Left ventricle myocardium superior (tissue), 1 donor: ENCODE results near the gene CEP350. TPM values are rescaled to one million over a fixed set of nuclear protein-coding genes. Genes with fewer than 3 reads are reported as not detected.
"Not testable (repeated sequence)": the region's sequence is repeated elsewhere in the genome, so short reads cannot be mapped to it uniquely, and the experiment has no call there.

Experiments used
- ATAC-seq: fragments of 200-7000 bp; cut with Tn5 transposase; one replicate; pipeline ENCODE4 v1.9.1; 2020; ENCODE audit warnings: mild to moderate bottlenecking, moderate library complexity
- DNase-seq: peaks from one replicate; pipeline ENCODE4 v3.0.0-alpha.2; 2020
- intact Hi-C: fragments of 100-400 bp; cut with micrococcal nuclease; formaldehyde crosslinking; loops from one replicate; pipeline ENCODE4 v1.11.0; 2022
- total RNA-seq: library from RNA; stranded (reverse); fragmentation: NEBNext Ultra II Directional; extraction: Animal tissue kit (Norgen Biotek cat#: 25700); gene quantifications from one replicate; pipeline ENCODE4 v1.2.1, GENCODE V29; 2021
- donor health status: DM: no; HTN: yes; CAD: no; lungs with severe emphysema.

CEP350 gene
- total RNA-seq, 1 donor from 2014 or later, result 31.7 TPM

GRCh38 chr1:179939941-179940340 is 14.7 kb upstream of the CEP350 start:
- DNase-seq (no peak), ATAC-seq (no peak)
- intact Hi-C loops, result no loop called here

GRCh38 chr1:179941454-179941853 is 13.2 kb upstream of the CEP350 start:
- ATAC-seq (no peak), DNase-seq (no peak)
- intact Hi-C loops, result no loop called here

- DNase-seq (no peak), ATAC-seq (no peak)
- intact Hi-C loops, result no loop called here
Measured at GRCh38 chr1:179950651-179951050, 4.0 kb upstream of the CEP350 start.

GRCh38 chr1:179951383-179952144 is 3.0 kb upstream of the CEP350 start:
- DNase-seq, result no peak
- no peak for ATAC-seq
- intact Hi-C loops, result no loop called here

- intact Hi-C loops, result no loop called here
- DNase-seq (no peak), ATAC-seq (no peak)
Measured at GRCh38 chr1:179952186-179952585, 2.4 kb upstream of the CEP350 start.

GRCh38 chr1:179953974-179954492 is 577 bp upstream of the CEP350 start:
- intact Hi-C loops, result no loop called here
- DNase-seq, result no peak
- ATAC-seq, result peak; percentile 31

- intact Hi-C loops, result no loop called here
- ATAC-seq (no peak), DNase-seq (no peak)
Measured at GRCh38 chr1:179955287-179955680, 674 bp downstream of the CEP350 start.

- no peak for DNase-seq
- no peak for ATAC-seq
- intact Hi-C loops, result no loop called here
Measured at GRCh38 chr1:179955731-179956130, 1.1 kb downstream of the CEP350 start.

GRCh38 chr1:179958359-179958758 is 3.7 kb downstream of the CEP350 start:
- no peak for DNase-seq
- intact Hi-C loops, result no loop called here
- no peak for ATAC-seq

GRCh38 chr1:179962168-179962567 is 7.6 kb downstream of the CEP350 start:
- ATAC-seq, intact Hi-C loops, DNase-seq: not testable (repeated sequence)

GRCh38 chr1:179966551-179966950 is 11.9 kb downstream of the CEP350 start:
- DNase-seq (no peak), ATAC-seq (no peak)
- intact Hi-C loops, result no loop called here

GRCh38 chr1:179968284-179968993 is 13.8 kb downstream of the CEP350 start:
- ATAC-seq, result no peak
- intact Hi-C loops, result no loop called here
- DNase-seq, result no peak

- DNase-seq (no peak), ATAC-seq (peak; percentile 67)
- intact Hi-C loops, result no loop called here
Measured at GRCh38 chr1:179968994-179969919, 14.6 kb downstream of the CEP350 start.

GRCh38 chr1:179969962-179970361 is 15.4 kb downstream of the CEP350 start:
- DNase-seq, result no peak
- intact Hi-C loops, result no loop called here

GRCh38 chr1:179971563-179972496 is 17.2 kb downstream of the CEP350 start:
- intact Hi-C loops, result no loop called here
- ATAC-seq, result no peak

More at GRCh38 chr1:179969962-179970361, 15.4 kb downstream of the CEP350 start:
- peak; percentile 87 for ATAC-seq

GRCh38 chr1:179973198-179974110 is 18.8 kb downstream of the CEP350 start:
- no peak for DNase-seq
- no peak for ATAC-seq
- intact Hi-C loops, result no loop called here

More at GRCh38 chr1:179971563-179972496, 17.2 kb downstream of the CEP350 start:
- DNase-seq, result no peak

GRCh38 chr1:179976970-179977651 is 22.5 kb downstream of the CEP350 start:
- ATAC-seq (peak; percentile 61), DNase-seq (no peak)
- intact Hi-C loops, result no loop called here
